Measurements from ENCODE around the gene GALNS.

GRCh38 chr16:88848557-88848956 is 8.2 kb downstream of the GALNS start:
- TF ChIP-seq CTCF (IDR thresholded peaks at IDR 0.05; ENCODE audit: poor library complexity, severe bottlenecking) (no peak), POLR2AphosphoS5 (IDR thresholded peaks at IDR 0.05) (no peak)
